HEK293T (cell line): ENCODE data around the gene PMS1.

Experiments used
- CTBP1 ChIP-seq: fragments of 450-650 bp; IDR thresholded peaks from 2 replicates; pipeline ENCODE4 v1.6.1; 2016; ENCODE audit warnings: borderline replicate concordance
- ELF4 ChIP-seq: fragments of 450-650 bp; IDR thresholded peaks from 2 replicates; pipeline ENCODE4 v1.6.1; 2017; ENCODE audit warnings: antibody characterized with exemption
- FOXA1 ChIP-seq: fragments of 450-650 bp; IDR thresholded peaks from 2 replicates; pipeline ENCODE4 v1.6.1; 2016; ENCODE audit warnings: mild to moderate bottlenecking
- FOXK2 ChIP-seq: fragments of 450-650 bp; IDR thresholded peaks from 2 replicates; pipeline ENCODE4 v1.6.1; 2016; ENCODE audit warnings: mild to moderate bottlenecking
- FOXM1 ChIP-seq: fragments of 450-650 bp; IDR thresholded peaks from 2 replicates; pipeline ENCODE4 v1.6.1; 2017; ENCODE audit warnings: mild to moderate bottlenecking, borderline replicate concordance
- L3MBTL2 ChIP-seq: fragments of 450-650 bp; conservative IDR thresholded peaks from 2 replicates; pipeline ENCODE4 v1.6.1; 2016; ENCODE audit warnings: mild to moderate bottlenecking
- NFRKB ChIP-seq: fragments of 450-650 bp; IDR thresholded peaks from 2 replicates; pipeline ENCODE4 v1.6.1; 2016; ENCODE audit warnings: mild to moderate bottlenecking, moderate library complexity
- SP1 ChIP-seq: fragments of 450-650 bp; IDR thresholded peaks from 2 replicates; pipeline ENCODE4 v1.6.1; 2017
- SUZ12 ChIP-seq: fragments of 450-650 bp; IDR thresholded peaks from 2 replicates; pipeline ENCODE4 v1.6.1; 2016; ENCODE audit warnings: mild to moderate bottlenecking
- TARDBP ChIP-seq: fragments of 450-650 bp; IDR thresholded peaks from 2 replicates; pipeline ENCODE4 v1.6.1; 2016
- TF ChIP-seq, protein P1 (sequence below): fragments of 450-650 bp; IDR thresholded peaks from 2 replicates; pipeline ENCODE4 v1.6.1; 2016

DNA sequence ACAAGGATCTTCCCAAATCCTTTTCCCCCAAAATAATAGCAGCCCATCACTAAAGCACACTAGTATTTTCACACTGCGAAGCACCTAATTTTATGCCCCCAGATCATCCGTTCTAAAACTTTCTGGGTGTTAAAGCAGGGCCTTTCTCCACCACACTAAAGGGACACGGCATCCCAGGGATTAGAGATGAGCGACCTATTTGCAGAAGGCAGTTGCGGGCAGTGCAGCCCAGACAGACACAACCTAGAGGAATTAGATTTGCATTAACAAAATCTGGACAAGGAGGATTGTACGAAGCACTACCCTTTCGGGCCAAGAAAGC lies 22.1 kb upstream of the PMS1 start:
- TF ChIP-seq, protein P1, sequence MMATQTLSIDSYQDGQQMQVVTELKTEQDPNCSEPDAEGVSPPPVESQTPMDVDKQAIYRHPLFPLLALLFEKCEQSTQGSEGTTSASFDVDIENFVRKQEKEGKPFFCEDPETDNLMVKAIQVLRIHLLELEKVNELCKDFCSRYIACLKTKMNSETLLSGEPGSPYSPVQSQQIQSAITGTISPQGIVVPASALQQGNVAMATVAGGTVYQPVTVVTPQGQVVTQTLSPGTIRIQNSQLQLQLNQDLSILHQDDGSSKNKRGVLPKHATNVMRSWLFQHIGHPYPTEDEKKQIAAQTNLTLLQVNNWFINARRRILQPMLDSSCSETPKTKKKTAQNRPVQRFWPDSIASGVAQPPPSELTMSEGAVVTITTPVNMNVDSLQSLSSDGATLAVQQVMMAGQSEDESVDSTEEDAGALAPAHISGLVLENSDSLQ, result no peak
- TF ChIP-seq NFRKB (no peak), ELF4 (no peak), SP1 (no peak), SUZ12 (no peak), FOXA1 (no peak), TARDBP (no peak), FOXM1 (no peak), L3MBTL2 (no peak), CTBP1 (no peak), FOXK2 (no peak)
